Stomach smooth muscle (tissue), 2 donors: Measurements from ENCODE around the gene EHHADH.

Experiments used
- H3K27ac ChIP-seq: one replicate; pipeline ENCODE4 v1.7.0; 2013; ENCODE audit warnings: mild to moderate bottlenecking, low read length, inconsistent platforms
- H3K27me3 ChIP-seq, 2 donors: one replicate each; pipeline ENCODE4 v1.7.0; 2013; ENCODE audit warnings: low read length in 2 of 2; ENCODE audit not compliant: insufficient read depth in 2 of 2, control insufficient read depth in 1 of 2
- H3K36me3 ChIP-seq, 2 donors: one replicate each; pipeline ENCODE4 v1.7.0; 2013; ENCODE audit warnings: low read length in 2 of 2; ENCODE audit not compliant: control insufficient read depth in 2 of 2, insufficient read depth in 2 of 2
- H3K4me1 ChIP-seq: one replicate; pipeline ENCODE4 v1.7.0; 2013; ENCODE audit warnings: low read length; ENCODE audit not compliant: control insufficient read depth, insufficient read depth
- H3K4me3 ChIP-seq, 2 donors: one replicate each; pipeline ENCODE4 v1.7.0; 2013; ENCODE audit warnings: low read length in 2 of 2
- H3K9ac ChIP-seq, 2 donors: one replicate each; pipeline ENCODE4 v1.7.0; 2013; ENCODE audit warnings: low read length in 2 of 2, mild to moderate bottlenecking in 1 of 2
- H3K9me3 ChIP-seq, 2 donors: one replicate each; pipeline ENCODE4 v1.7.0; 2013; ENCODE audit warnings: low read length in 2 of 2; ENCODE audit not compliant: control insufficient read depth in 2 of 2
- donor health status: healthy.
- donor health status: Pancreatic carcinoma.

EHHADH gene

GRCh38 chr3:185145511-185145910 is 108.3 kb downstream of the EHHADH start:
- Histone ChIP-seq H3K27ac (no peak overlapping the region), H3K9ac (no peak overlapping the region), H3K4me3 (no peak overlapping the region), H3K9me3 (no peaks in the 10 kb centered on the region), H3K4me1 (no peaks in the 10 kb centered on the region), H3K27me3 (no peaks in the 10 kb centered on the region), H3K36me3 (no peaks in the 10 kb centered on the region)

DNA sequence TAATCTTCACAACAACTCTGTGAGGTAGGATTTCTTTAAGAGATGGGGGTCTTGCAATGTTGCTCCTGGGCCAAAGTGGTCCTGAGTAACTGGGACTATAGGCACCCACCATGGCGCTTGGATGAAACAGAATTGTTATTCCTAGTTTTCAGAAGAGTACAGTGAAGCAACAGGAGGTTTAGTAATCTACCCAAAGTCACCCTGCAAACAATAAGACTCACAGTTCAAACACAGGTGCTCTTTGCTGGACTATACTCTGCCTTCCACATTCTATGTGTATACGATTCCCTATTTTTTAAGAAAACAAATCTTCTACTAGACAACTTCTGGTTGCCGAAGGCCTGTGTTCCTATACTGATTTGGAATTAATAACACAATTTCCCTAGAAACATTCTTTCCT is 109.1 kb downstream of the EHHADH start:
- no peak overlapping the region for H3K9ac ChIP-seq
- H3K4me1 ChIP-seq = no peaks in the 10 kb centered on the region
- H3K27me3 ChIP-seq = no peaks in the 10 kb centered on the region
- no peak overlapping the region for H3K27ac ChIP-seq
- no peaks in the 10 kb centered on the region for H3K9me3 ChIP-seq
- H3K4me3 ChIP-seq = no peak overlapping the region
- no peaks in the 10 kb centered on the region for H3K36me3 ChIP-seq
